Keratinocyte (primary cell): Measurements from ENCODE around the gene EPB41. TPM values are rescaled to one million over a fixed set of nuclear protein-coding genes. Genes with fewer than 3 reads are reported as not detected.

Source experiments
- DNase-seq: peaks from one replicate; pipeline ENCODE4 v3.0.0-alpha.2; 2011; ENCODE audit warnings: low read depth, missing footprints, low spot score
- FAIRE-seq: peaks from 2 replicates; lab custom pipeline; 2011; peaks lifted over from hg19 to GRCh38; lab: Jason Lieb, UNC
- H2AFZ ChIP-seq: 2 replicates; pipeline ENCODE4 v1.6.0; 2012; ENCODE audit warnings: low read length, control low read depth, inconsistent platforms; ENCODE audit not compliant: control insufficient read depth
- H3K27ac ChIP-seq: 2 replicates; pipeline ENCODE4 v1.5.1; 2011; ENCODE audit warnings: low read length; ENCODE audit not compliant: control insufficient read depth, insufficient read depth
- H3K27me3 ChIP-seq: 3 replicates; pipeline ENCODE4 v1.6.0; 2011; ENCODE audit warnings: low read length; ENCODE audit not compliant: control insufficient read depth, insufficient read depth; ENCODE audit errors: extremely low read depth
- H3K36me3 ChIP-seq, 2 experiments: 2 replicates in 1 of 2; 3 replicates in 1 of 2; pipeline ENCODE4 v1.5.1; 2011; ENCODE audit warnings: low read length in 2 of 2, mild to moderate bottlenecking in 1 of 2; ENCODE audit not compliant: control insufficient read depth in 2 of 2, insufficient read depth in 2 of 2; ENCODE audit errors: extremely low read depth in 1 of 2
- H3K4me1 ChIP-seq: 3 replicates; pipeline ENCODE4 v1.5.1; 2011; ENCODE audit warnings: low read length; ENCODE audit not compliant: control insufficient read depth, insufficient read depth; ENCODE audit errors: extremely low read depth
- H3K4me2 ChIP-seq: 3 replicates; pipeline ENCODE4 v1.6.0; 2011; ENCODE audit warnings: low read depth, low read length; ENCODE audit not compliant: control insufficient read depth, insufficient read depth; ENCODE audit errors: extremely low read depth
- H3K4me3 ChIP-seq, 3 experiments: fragments of 200-600 bp in 1 of 3; sonication (generic) in 1 of 3; 2 replicates in 2 of 3; 3 replicates in 1 of 3; pipeline ENCODE4 v1.5.1; 2011 to 2016; ENCODE audit warnings: low read length in 3 of 3, mild to moderate bottlenecking in 3 of 3, control low read depth in 2 of 3, inconsistent platforms in 1 of 3, low read depth in 1 of 3, mixed read lengths in 1 of 3, mixed run types in 1 of 3, moderate library complexity in 1 of 3; ENCODE audit not compliant: control insufficient read depth in 2 of 3, insufficient read depth in 2 of 3; ENCODE audit errors: extremely low read depth in 1 of 3
- H3K79me2 ChIP-seq: 2 replicates; pipeline ENCODE4 v1.6.0; 2012; ENCODE audit warnings: low read length; ENCODE audit not compliant: control insufficient read depth, insufficient read depth
- H3K9ac ChIP-seq: 3 replicates; pipeline ENCODE4 v1.6.0; 2011; ENCODE audit warnings: low read length; ENCODE audit not compliant: control insufficient read depth, insufficient read depth; ENCODE audit errors: extremely low read depth
- H3K9me1 ChIP-seq: 3 replicates; pipeline ENCODE4 v1.6.0; 2011; ENCODE audit warnings: low read length; ENCODE audit not compliant: control insufficient read depth, insufficient read depth; ENCODE audit errors: extremely low read depth
- H3K9me3 ChIP-seq: 2 replicates; pipeline ENCODE4 v1.5.1; 2012; ENCODE audit warnings: low read depth, low read length; ENCODE audit not compliant: control insufficient read depth
- H4K20me1 ChIP-seq: 3 replicates; pipeline ENCODE4 v1.6.0; 2011; ENCODE audit warnings: low read length; ENCODE audit not compliant: control insufficient read depth, insufficient read depth; ENCODE audit errors: extremely low read depth
- EZH2 ChIP-seq: IDR thresholded peaks from one replicate; pipeline ENCODE4 v1.6.1; 2012; ENCODE audit warnings: inconsistent platforms, mild to moderate bottlenecking, low read length, moderate library complexity
- dilution Hi-C: fragments of 300-500 bp; cut with MboI; formaldehyde crosslinking; loops from one replicate; pipeline ENCODE4 v1.7.0; 2020; ENCODE audit warnings: low sequenced_read_pairs; ENCODE audit not compliant: extremely low pct_ligation_motif_present
- polyA plus RNA-seq, 5 experiments: library from polyadenylated mRNA; depleted of rRNA in 3 of 5; stranded (reverse) in 3 of 5; stranded (forward) in 1 of 5; unstranded in 1 of 5; fragments of >200 nt; gene quantifications; 1 replicate in 1 of 5; 2 replicates in 3 of 5; 3 replicates in 1 of 5; pipeline versions ENCODE4 v1.2.1 to v1.2.3, GENCODE V29; 2011 to 2012; ENCODE audit warnings: missing spikeins in 2 of 5, low read depth in 1 of 5, low replicate concordance in 1 of 5
- TF ChIP-seq, protein P1 (sequence below), 3 experiments: IDR thresholded peaks in 1 of 3; conservative IDR thresholded peaks in 1 of 3; optimal IDR thresholded peaks in 1 of 3; 2 replicates in 2 of 3; 3 replicates in 1 of 3; pipeline versions ENCODE3 to v1.5.1; 2011; ENCODE audit warnings: low read length in 3 of 3, mild to moderate bottlenecking in 3 of 3, moderate library complexity in 2 of 3, control low read depth in 1 of 3, inconsistent platforms in 1 of 3; ENCODE audit not compliant: insufficient read depth in 2 of 3; ENCODE audit errors: extremely low read depth in 1 of 3

EPB41 gene
- polyA plus RNA-seq, 1 donor (not counting 4 experiments of a cell fraction or from before 2014, with no cell fraction given): 21.1 TPM

DNA sequence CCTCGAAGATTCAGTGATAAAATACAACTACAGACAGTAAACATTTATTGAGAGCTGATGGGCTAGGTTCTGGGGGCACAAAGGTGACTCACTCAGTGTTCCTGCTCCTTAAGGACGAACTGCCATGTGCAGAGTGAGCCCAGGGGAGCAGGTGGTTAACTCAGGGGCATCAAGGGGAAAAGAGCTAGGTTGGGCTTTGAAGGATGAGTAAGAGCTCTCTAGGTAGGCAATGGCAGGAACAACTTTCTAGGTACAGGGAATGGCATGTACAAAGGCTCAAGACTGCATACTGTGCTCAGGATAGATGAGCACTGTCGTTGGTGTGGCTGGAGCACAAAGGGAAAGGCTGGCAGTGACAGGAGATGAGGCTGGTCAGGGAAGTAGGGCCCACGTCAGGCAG is 16.6 kb upstream of the EPB41 start:
- Histone ChIP-seq H3K9ac (no peak overlapping the region), H3K36me3 (peaks cover 5 to 10% of the 10 kb centered on the region in 2 experiments), H3K4me3 (no peak overlapping the region), H3K9me1 (no peaks in the 10 kb centered on the region), H4K20me1 (no peaks in the 10 kb centered on the region), H3K27me3 (no peaks in the 10 kb centered on the region), H3K79me2 (peaks cover 8% of the 10 kb centered on the region), H3K4me2 (no peak overlapping the region), H3K9me3 (no peaks in the 10 kb centered on the region), H2AFZ (no peak overlapping the region), H3K4me1 (no peaks in the 10 kb centered on the region), H3K27ac (no peak overlapping the region)
- TF ChIP-seq EZH2: no peak
- TF ChIP-seq, protein P1, sequence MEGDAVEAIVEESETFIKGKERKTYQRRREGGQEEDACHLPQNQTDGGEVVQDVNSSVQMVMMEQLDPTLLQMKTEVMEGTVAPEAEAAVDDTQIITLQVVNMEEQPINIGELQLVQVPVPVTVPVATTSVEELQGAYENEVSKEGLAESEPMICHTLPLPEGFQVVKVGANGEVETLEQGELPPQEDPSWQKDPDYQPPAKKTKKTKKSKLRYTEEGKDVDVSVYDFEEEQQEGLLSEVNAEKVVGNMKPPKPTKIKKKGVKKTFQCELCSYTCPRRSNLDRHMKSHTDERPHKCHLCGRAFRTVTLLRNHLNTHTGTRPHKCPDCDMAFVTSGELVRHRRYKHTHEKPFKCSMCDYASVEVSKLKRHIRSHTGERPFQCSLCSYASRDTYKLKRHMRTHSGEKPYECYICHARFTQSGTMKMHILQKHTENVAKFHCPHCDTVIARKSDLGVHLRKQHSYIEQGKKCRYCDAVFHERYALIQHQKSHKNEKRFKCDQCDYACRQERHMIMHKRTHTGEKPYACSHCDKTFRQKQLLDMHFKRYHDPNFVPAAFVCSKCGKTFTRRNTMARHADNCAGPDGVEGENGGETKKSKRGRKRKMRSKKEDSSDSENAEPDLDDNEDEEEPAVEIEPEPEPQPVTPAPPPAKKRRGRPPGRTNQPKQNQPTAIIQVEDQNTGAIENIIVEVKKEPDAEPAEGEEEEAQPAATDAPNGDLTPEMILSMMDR (optimal IDR thresholded peaks at IDR 0.05 in 1 of 3, IDR thresholded peaks at IDR 0.05 in 1 of 3, conservative IDR thresholded peaks at IDR 0.05 in 1 of 3; ENCODE audit: extremely low read depth in 1 of 3, insufficient read depth in 2 of 3, low read length in 3 of 3): no peak
- DNase-seq (no peak), FAIRE-seq (no peak)
- dilution Hi-C loops: no loop called here

DNA sequence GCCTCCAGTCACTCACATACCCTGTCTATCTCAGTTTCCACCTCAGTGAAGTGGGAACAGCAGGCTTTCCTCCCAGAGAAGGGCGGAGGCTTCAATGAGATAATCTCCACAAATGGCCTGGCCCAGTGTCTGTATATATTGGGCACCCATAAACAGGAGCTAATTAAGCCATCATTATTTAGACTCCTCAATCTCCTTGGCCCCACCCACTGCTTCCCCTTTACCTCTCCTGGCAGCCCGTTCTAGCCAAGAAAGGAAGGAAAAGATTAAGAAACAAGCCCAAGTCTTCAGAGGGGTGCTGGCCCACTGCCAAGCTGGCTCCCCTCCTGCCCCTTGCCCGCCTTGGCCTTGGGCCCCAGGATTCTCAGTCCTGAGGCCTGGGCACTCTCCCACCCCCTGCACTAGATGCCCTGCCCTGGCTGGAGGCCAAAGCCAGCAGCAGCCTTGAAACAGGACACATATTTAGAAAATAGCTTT is 15.9 kb upstream of the EPB41 start:
- Histone ChIP-seq H2AFZ (no peak overlapping the region), H3K4me1 (no peaks in the 10 kb centered on the region), H4K20me1 (no peaks in the 10 kb centered on the region), H3K27ac (no peak overlapping the region), H3K9me3 (no peaks in the 10 kb centered on the region), H3K27me3 (no peaks in the 10 kb centered on the region), H3K9me1 (no peaks in the 10 kb centered on the region), H3K9ac (no peak overlapping the region), H3K36me3 (peaks cover 5 to 9% of the 10 kb centered on the region in 2 experiments), H3K79me2 (peaks cover 8% of the 10 kb centered on the region), H3K4me3 (no peak overlapping the region), H3K4me2 (no peak overlapping the region)
- DNase-seq (no peak), FAIRE-seq (no peak)
- dilution Hi-C loops: no loop called here
- TF ChIP-seq, protein P1 (optimal IDR thresholded peaks at IDR 0.05 in 1 of 3, IDR thresholded peaks at IDR 0.05 in 1 of 3, conservative IDR thresholded peaks at IDR 0.05 in 1 of 3; ENCODE audit: extremely low read depth in 1 of 3, insufficient read depth in 2 of 3, low read length in 3 of 3): no peak
- TF ChIP-seq EZH2: no peak
